Mesodermal cell (in vitro differentiated cells): ENCODE measurements around the gene ACOT6.
"Not testable (repeated sequence)": the region's sequence is repeated elsewhere in the genome, so short reads cannot be mapped to it uniquely, and the experiment has no call there.

Source experiments
- H3K27ac ChIP-seq: 2 replicates; pipeline ENCODE4 v1.7.0; 2013; ENCODE audit warnings: mild to moderate bottlenecking, low read depth, low read length, moderate library complexity; ENCODE audit not compliant: severe bottlenecking
- H3K36me3 ChIP-seq: 2 replicates; pipeline ENCODE4 v1.7.1; 2013; ENCODE audit warnings: mild to moderate bottlenecking, low read length, moderate library complexity; ENCODE audit not compliant: control insufficient read depth, insufficient read depth
- H3K4me1 ChIP-seq: one replicate; pipeline ENCODE4 v1.7.1; 2013; ENCODE audit warnings: mild to moderate bottlenecking, low read length; ENCODE audit not compliant: insufficient read depth, control insufficient read depth, poor library complexity, severe bottlenecking
- H3K4me3 ChIP-seq: 2 replicates; pipeline ENCODE4 v1.7.0; 2013; ENCODE audit warnings: low read length, control low read depth, mild to moderate bottlenecking; ENCODE audit not compliant: insufficient read depth, poor library complexity, severe bottlenecking; ENCODE audit errors: extremely low read depth
- H3K9me3 ChIP-seq: 2 replicates; pipeline ENCODE4 v1.7.1; 2013; ENCODE audit warnings: mild to moderate bottlenecking, low read length, moderate library complexity; ENCODE audit not compliant: control insufficient read depth
- WGBS, 2 experiments: methylation state at CpG; one replicate each; pipeline ENCODE4 v1.1.5; 2013; ENCODE audit warnings: missing lambda C conversion rate in 2 of 2; ENCODE audit not compliant: insufficient coverage in 2 of 2; 5-methylcytosine and 5-hydroxymethylcytosine counted together

ACOT6 gene

GRCh38 chr14:73655851-73656250, 43.5 kb downstream of the ACOT6 start:
- H3K4me3 ChIP-seq, result no peak overlapping the region
- H3K36me3 ChIP-seq, result peaks cover 25% of the 10 kb centered on the region
- no CpG with 5 or more reads among the region's 1 CpG for WGBS, 2 experiments
- no peaks in the 10 kb centered on the region for H3K4me1 ChIP-seq
- H3K9me3 ChIP-seq, result no peaks in the 10 kb centered on the region
- no peak overlapping the region for H3K27ac ChIP-seq

- H3K36me3 ChIP-seq, result peaks cover 18% of the 10 kb centered on the region
- not testable (repeated sequence) for H3K4me3 ChIP-seq, H3K27ac ChIP-seq, H3K9me3 ChIP-seq
- H3K4me1 ChIP-seq, result peaks cover 12% of the 10 kb centered on the region
- 88 to 95% methylated on average over 4 to 6 of the region's 11 CpGs for WGBS, 2 experiments
These were observed 46.9 kb downstream of the ACOT6 start for GRCh38 chr14:73659202-73659601.

- H3K36me3 ChIP-seq, result peaks cover 18% of the 10 kb centered on the region
- H3K9me3 ChIP-seq, result no peaks in the 10 kb centered on the region
- no peak overlapping the region for H3K27ac ChIP-seq
- H3K4me1 ChIP-seq, result peaks cover 12% of the 10 kb centered on the region
- WGBS, 2 experiments, result 100% methylated on average over 2 of the region's 2 CpGs
- H3K4me3 ChIP-seq, result no peak overlapping the region
These were observed 48.2 kb downstream of the ACOT6 start for GRCh38 chr14:73660511-73660910.

GRCh38 chr14:73661872-73662271, 49.6 kb downstream of the ACOT6 start:
- H3K36me3 ChIP-seq, result peaks cover 18% of the 10 kb centered on the region
- peaks cover 12% of the 10 kb centered on the region for H3K4me1 ChIP-seq
- H3K9me3 ChIP-seq, result no peaks in the 10 kb centered on the region
- no peak overlapping the region for H3K27ac ChIP-seq
- no peak overlapping the region for H3K4me3 ChIP-seq
- WGBS, 2 experiments, result no CpG with 5 or more reads among the region's 2 CpGs

- Histone ChIP-seq H3K36me3 (peaks cover 13% of the 10 kb centered on the region), H3K4me3 (no peak overlapping the region), H3K9me3 (no peaks in the 10 kb centered on the region), H3K4me1 (peaks cover 12% of the 10 kb centered on the region), H3K27ac (no peak overlapping the region)
- WGBS, 2 experiments, result no CpG with 5 or more reads among the region's 1 CpG
These were observed 50.2 kb downstream of the ACOT6 start for GRCh38 chr14:73662487-73662943.

GRCh38 chr14:73663548-73664212, 51.4 kb downstream of the ACOT6 start:
- Histone ChIP-seq H3K9me3 (no peaks in the 10 kb centered on the region), H3K4me1 (peaks cover 12% of the 10 kb centered on the region), H3K36me3 (peaks cover 13% of the 10 kb centered on the region), H3K27ac (no peak overlapping the region), H3K4me3 (no peak overlapping the region)

- Histone ChIP-seq H3K9me3 (no peaks in the 10 kb centered on the region), H3K27ac (no peak overlapping the region), H3K4me1 (peaks cover 12% of the 10 kb centered on the region), H3K4me3 (no peak overlapping the region), H3K36me3 (peaks cover 6% of the 10 kb centered on the region)
- WGBS, 2 experiments, result 100% methylated on average over 1 of the region's 2 CpGs
These were observed 52.8 kb downstream of the ACOT6 start for GRCh38 chr14:73665130-73665529.

- H3K9me3 ChIP-seq, result no peaks in the 10 kb centered on the region
- 90 to 92% methylated on average over 4 of the region's 5 CpGs for WGBS, 2 experiments
- no peak overlapping the region for H3K4me3 ChIP-seq
- H3K4me1 ChIP-seq, result peaks cover 12% of the 10 kb centered on the region
- peaks cover 6% of the 10 kb centered on the region for H3K36me3 ChIP-seq
- H3K27ac ChIP-seq, result no peak overlapping the region
These were observed 54.3 kb downstream of the ACOT6 start for GRCh38 chr14:73666583-73666982.

GRCh38 chr14:73667854-73668253, 55.5 kb downstream of the ACOT6 start:
- no peaks in the 10 kb centered on the region for H3K9me3 ChIP-seq
- H3K4me1 ChIP-seq, result peaks cover 7% of the 10 kb centered on the region
- no peak overlapping the region for H3K27ac ChIP-seq
- no peaks in the 10 kb centered on the region for H3K36me3 ChIP-seq
- 98 to 100% methylated on average over 3 of the region's 3 CpGs for WGBS, 2 experiments
- H3K4me3 ChIP-seq, result no peak overlapping the region
